ENCODE measurements around the gene KCNJ4.

KCNJ4 gene

GRCh38 chr22:38465673-38466490 is 10.9 kb upstream of the KCNJ4 start:
- DNase-seq (ENCODE audit: low spot score in 2 of 2) (no peak), ATAC-seq (ENCODE audit: low read depth) (no peak)
- no peaks in the 10 kb centered on the region for H3K36me3 Mint-ChIP-seq
- peaks cover 25% of the 10 kb centered on the region for H3K27me3 Mint-ChIP-seq
- peaks cover 9% of the 10 kb centered on the region for H3K4me1 Mint-ChIP-seq
- no peaks in the 10 kb centered on the region for H3K9me3 Mint-ChIP-seq
- H3K27ac Mint-ChIP-seq, result no peak overlapping the region
- H3K4me3 Mint-ChIP-seq, result no peak overlapping the region

- ATAC-seq (ENCODE audit: low read depth), result no peak
- peaks cover 28% of the 10 kb centered on the region for H3K27me3 Mint-ChIP-seq
- H3K4me1 Mint-ChIP-seq, result peaks cover 13% of the 10 kb centered on the region
- no peak overlapping the region for H3K27ac Mint-ChIP-seq
- no peak for DNase-seq (ENCODE audit: low spot score in 2 of 2)
- no peaks in the 10 kb centered on the region for H3K36me3 Mint-ChIP-seq
- H3K4me3 Mint-ChIP-seq, result no peak overlapping the region
- no peaks in the 10 kb centered on the region for H3K9me3 Mint-ChIP-seq
Measured at GRCh38 chr22:38464992-38465672, 10.1 kb upstream of the KCNJ4 start.

- no peak for ATAC-seq (ENCODE audit: low read depth)
- DNase-seq (ENCODE audit: low spot score in 2 of 2), result no peak
Measured at GRCh38 chr22:38462960-38463784, 8.2 kb upstream of the KCNJ4 start.

DNA sequence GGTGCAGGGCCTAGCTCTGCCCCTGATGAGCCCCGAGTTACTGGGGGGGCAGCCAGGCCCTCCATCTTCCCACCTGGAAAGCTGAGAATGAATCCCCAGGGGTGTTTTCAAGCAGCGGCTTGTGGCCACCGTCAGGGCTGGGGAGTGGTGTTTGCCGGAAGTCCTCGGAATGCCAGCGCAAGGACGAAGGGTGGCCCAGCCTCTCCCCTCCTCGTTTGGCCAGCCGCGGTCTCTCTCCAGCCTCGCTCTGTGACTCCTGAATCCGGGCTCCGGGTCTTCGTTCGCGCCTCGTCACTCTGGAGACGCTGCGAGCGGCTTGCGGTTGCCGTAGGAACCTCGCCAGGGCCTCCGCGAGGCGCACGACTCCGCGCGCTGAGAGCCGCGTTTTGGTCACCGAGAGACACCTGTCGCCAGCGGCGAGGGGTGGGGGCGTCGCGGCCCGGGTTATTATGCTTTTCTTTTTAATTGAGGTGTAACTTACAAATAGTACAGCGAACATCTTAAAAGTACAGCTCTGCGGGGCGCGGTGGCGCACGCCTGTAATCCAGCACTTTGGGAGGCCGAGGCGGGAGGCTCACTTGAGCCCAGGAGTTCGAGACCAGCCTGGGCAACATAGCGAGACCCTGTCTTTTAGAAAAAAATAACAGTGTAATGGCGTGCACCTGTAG is 6.5 kb upstream of the KCNJ4 start:
- ATAC-seq (ENCODE audit: low read depth) (peak; percentile 61), DNase-seq (ENCODE audit: low spot score in 2 of 2) (no peak)
- no peak overlapping the region for H3K27ac Mint-ChIP-seq
- H3K27me3 Mint-ChIP-seq, result peaks cover 36% of the 10 kb centered on the region
- no peaks in the 10 kb centered on the region for H3K36me3 Mint-ChIP-seq
- H3K4me1 Mint-ChIP-seq, result peaks cover 4% of the 10 kb centered on the region
- no peak overlapping the region for H3K4me3 Mint-ChIP-seq
- H3K9me3 Mint-ChIP-seq, result no peaks in the 10 kb centered on the region

More at GRCh38 chr22:38462960-38463784, 8.2 kb upstream of the KCNJ4 start:
- peaks cover 31% of the 10 kb centered on the region for H3K27me3 Mint-ChIP-seq
- no peak overlapping the region for H3K4me3 Mint-ChIP-seq
- H3K9me3 Mint-ChIP-seq, result no peaks in the 10 kb centered on the region
- H3K36me3 Mint-ChIP-seq, result no peaks in the 10 kb centered on the region
- H3K4me1 Mint-ChIP-seq, result peaks cover 12% of the 10 kb centered on the region
- H3K27ac Mint-ChIP-seq, result no peak overlapping the region

GRCh38 chr22:38461057-38461413 is 6.0 kb upstream of the KCNJ4 start:
- Mint-ChIP-seq H3K27me3 (peaks cover 36% of the 10 kb centered on the region), H3K27ac (no peak overlapping the region), H3K4me3 (no peak overlapping the region), H3K9me3 (no peaks in the 10 kb centered on the region), H3K36me3 (no peaks in the 10 kb centered on the region), H3K4me1 (peaks cover 7% of the 10 kb centered on the region)
- ATAC-seq (ENCODE audit: low read depth) (peak; percentile 19), DNase-seq (ENCODE audit: low spot score in 2 of 2) (no peak)

- no peaks in the 10 kb centered on the region for H3K9me3 Mint-ChIP-seq
- H3K27me3 Mint-ChIP-seq, result peaks cover 36% of the 10 kb centered on the region
- no peak overlapping the region for H3K4me3 Mint-ChIP-seq
- DNase-seq (ENCODE audit: low spot score in 2 of 2) (no peak), ATAC-seq (ENCODE audit: low read depth) (no peak)
- H3K36me3 Mint-ChIP-seq, result no peaks in the 10 kb centered on the region
- no peak overlapping the region for H3K27ac Mint-ChIP-seq
- peaks cover 7% of the 10 kb centered on the region for H3K4me1 Mint-ChIP-seq
Measured at GRCh38 chr22:38460426-38460840, 5.4 kb upstream of the KCNJ4 start.

- H3K27me3 Mint-ChIP-seq, result peaks cover 44% of the 10 kb centered on the region
- ATAC-seq (ENCODE audit: low read depth), result no peak
- DNase-seq (ENCODE audit: low spot score in 2 of 2), result no peak
- H3K4me1 Mint-ChIP-seq, result peaks cover 14% of the 10 kb centered on the region
- peak overlapping the region; percentile 68 for H3K4me3 Mint-ChIP-seq
- no peaks in the 10 kb centered on the region for H3K36me3 Mint-ChIP-seq
- H3K27ac Mint-ChIP-seq, result no peak overlapping the region
- no peaks in the 10 kb centered on the region for H3K9me3 Mint-ChIP-seq
Measured at GRCh38 chr22:38456841-38457699, 2.1 kb upstream of the KCNJ4 start.

GRCh38 chr22:38456272-38456835 is 1.4 kb upstream of the KCNJ4 start:
- DNase-seq (ENCODE audit: low spot score in 2 of 2) (no peak), ATAC-seq (ENCODE audit: low read depth) (no peak)
- no peaks in the 10 kb centered on the region for H3K36me3 Mint-ChIP-seq
- peaks cover 14% of the 10 kb centered on the region for H3K4me1 Mint-ChIP-seq
- H3K9me3 Mint-ChIP-seq, result no peaks in the 10 kb centered on the region
- H3K4me3 Mint-ChIP-seq, result peak overlapping the region; percentile 68
- H3K27me3 Mint-ChIP-seq, result peaks cover 44% of the 10 kb centered on the region
- no peak overlapping the region for H3K27ac Mint-ChIP-seq

DNA sequence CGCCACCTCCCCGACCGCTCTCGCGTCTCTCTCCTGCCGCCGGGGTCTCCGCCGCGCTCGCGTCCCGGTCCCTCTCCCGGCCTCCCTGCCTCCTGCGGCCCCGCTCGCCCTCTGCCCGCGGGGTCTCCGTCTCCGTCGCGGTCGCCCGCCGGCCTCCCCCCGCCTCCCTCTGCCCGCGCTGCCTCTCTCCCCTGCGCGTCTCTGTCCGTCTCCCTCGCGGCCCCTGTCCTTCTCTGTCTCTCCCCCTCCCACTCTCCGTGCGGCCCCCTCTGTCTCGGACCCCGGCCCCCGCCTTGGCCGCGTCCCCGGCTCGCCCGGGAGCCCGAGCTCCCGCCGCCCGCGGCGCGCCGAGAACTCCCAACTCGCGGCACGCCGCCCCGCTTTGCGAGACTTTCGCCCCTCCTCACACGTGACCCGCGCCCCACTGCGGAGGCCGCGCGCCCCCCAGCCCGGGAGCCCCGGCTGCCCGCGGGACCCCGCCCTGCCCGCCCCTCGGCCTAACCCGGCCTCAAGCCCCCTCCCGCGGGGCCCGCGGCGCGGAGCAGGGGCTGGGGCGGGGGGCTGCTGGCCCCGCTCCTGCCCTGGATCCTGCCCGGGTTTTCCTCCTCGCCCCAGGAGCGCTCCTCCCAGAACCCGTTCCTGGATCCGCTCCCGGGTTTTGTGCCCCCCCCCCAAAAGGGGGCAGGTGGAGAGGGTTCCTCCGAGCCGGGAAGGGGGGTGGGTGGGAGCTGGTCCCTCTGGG is 702 bp upstream of the KCNJ4 start:
- peaks cover 44% of the 10 kb centered on the region for H3K27me3 Mint-ChIP-seq
- peaks cover 14% of the 10 kb centered on the region for H3K4me1 Mint-ChIP-seq
- H3K36me3 Mint-ChIP-seq, result no peaks in the 10 kb centered on the region
- H3K9me3 Mint-ChIP-seq, result no peaks in the 10 kb centered on the region
- peak overlapping the region; percentile 69 for H3K4me3 Mint-ChIP-seq
- ATAC-seq (ENCODE audit: low read depth) (no peak), DNase-seq (ENCODE audit: low spot score in 2 of 2) (no peak)
- no peak overlapping the region for H3K27ac Mint-ChIP-seq

DNA sequence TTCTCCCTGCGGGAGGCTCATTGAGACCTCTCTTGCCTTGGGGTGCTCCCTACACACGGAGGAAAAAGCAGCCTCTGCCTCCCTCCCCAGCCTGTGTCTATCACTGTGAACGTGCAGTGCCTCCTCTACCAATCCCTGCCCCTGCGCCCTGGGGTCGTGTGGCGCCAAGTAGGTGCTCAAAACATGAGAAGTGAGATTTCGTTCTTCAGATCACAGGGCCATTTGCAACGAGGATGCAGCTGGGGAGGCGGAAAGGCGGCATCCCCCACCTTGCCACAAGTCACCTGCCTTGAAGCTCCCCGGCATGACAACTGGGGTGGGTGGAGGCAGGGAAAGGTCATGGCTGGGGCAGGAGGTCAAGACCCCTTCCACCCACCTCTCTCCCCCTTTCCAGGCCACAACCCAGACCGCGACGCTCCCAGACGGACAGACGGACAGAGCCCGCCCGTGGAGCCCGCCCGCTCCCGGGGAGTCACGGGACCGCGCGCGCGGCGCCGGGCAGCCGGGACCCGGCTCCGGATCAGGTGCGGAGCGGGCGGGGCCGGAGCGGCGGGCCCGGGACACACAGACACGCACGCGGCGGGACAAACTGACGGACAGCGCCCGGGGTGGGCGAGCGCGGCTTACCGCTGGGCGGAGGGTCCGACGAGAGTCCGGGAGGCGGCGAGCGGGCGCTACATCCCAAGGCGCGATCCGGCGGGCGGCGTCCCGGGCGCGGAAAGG is 485 bp downstream of the KCNJ4 start:
- Mint-ChIP-seq H3K27ac (peak overlapping the region; percentile 19), H3K9me3 (no peaks in the 10 kb centered on the region), H3K27me3 (peaks cover 39% of the 10 kb centered on the region)

DNA sequence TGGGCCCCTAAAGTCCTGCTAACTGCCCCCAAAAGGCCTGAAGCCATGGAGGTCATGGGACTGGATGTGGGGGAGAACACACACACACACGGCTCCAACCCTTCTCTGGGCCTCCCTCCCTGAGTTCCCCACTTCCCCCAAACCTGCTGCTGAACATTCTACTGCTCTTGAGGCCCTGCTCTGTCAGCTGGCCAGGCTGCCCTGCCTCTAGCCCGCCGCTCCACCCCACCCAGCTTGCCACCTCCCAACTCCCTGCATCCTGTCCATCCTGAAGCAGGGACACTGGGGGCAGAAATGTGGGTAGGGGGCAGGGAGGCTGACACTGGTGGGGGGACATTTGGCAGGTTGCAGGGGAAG is 1.0 kb downstream of the KCNJ4 start:
- Mint-ChIP-seq H3K36me3 (no peaks in the 10 kb centered on the region), H3K9me3 (no peaks in the 10 kb centered on the region)

More for the DNA sequence above, 485 bp downstream of the KCNJ4 start:
- ATAC-seq (ENCODE audit: low read depth) (peak; percentile 75), DNase-seq (ENCODE audit: low spot score in 2 of 2) (peak in 1 of 2 donors; percentile 46)
- peak overlapping the region; percentile 85 for H3K4me3 Mint-ChIP-seq
- H3K4me1 Mint-ChIP-seq, result peaks cover 11% of the 10 kb centered on the region
- H3K36me3 Mint-ChIP-seq, result no peaks in the 10 kb centered on the region

More for the DNA sequence above, 1.0 kb downstream of the KCNJ4 start:
- DNase-seq (ENCODE audit: low spot score in 2 of 2) (no peak), ATAC-seq (ENCODE audit: low read depth) (no peak)
- Mint-ChIP-seq H3K4me1 (peaks cover 11% of the 10 kb centered on the region), H3K4me3 (peak overlapping the region; percentile 85), H3K27me3 (peaks cover 37% of the 10 kb centered on the region), H3K27ac (peak overlapping the region; percentile 19)

All from memory B cell (primary cell).